Mesendoderm (in vitro differentiated cells): ENCODE measurements around the gene P4HA3.

ENCODE experiments used
- DNase-seq: peaks from one replicate; pipeline ENCODE4 v3.0.0; 2013
- H2AK5ac ChIP-seq: 2 replicates; pipeline ENCODE4 v1.6.1; 2013; ENCODE audit warnings: low read length, inconsistent platforms
- H2BK120ac ChIP-seq: 2 replicates; pipeline ENCODE4 v1.6.1; 2013; ENCODE audit warnings: low read depth, mild to moderate bottlenecking, low read length, moderate library complexity, mixed read lengths
- H2BK15ac ChIP-seq: replicated peaks from 2 replicates; pipeline ENCODE4 v1.6.1; 2013; ENCODE audit warnings: low read depth, mild to moderate bottlenecking, moderate library complexity
- H2BK5ac ChIP-seq: 2 replicates; pipeline ENCODE4 v1.6.1; 2013; ENCODE audit warnings: low read length, inconsistent platforms
- H3K18ac ChIP-seq: 2 replicates; pipeline ENCODE4 v1.6.1; 2013; ENCODE audit warnings: mild to moderate bottlenecking, low read length, mixed read lengths
- H3K23ac ChIP-seq: one replicate; pipeline ENCODE4 v1.6.1; 2013; ENCODE audit warnings: low read length
- H3K27ac ChIP-seq: 2 replicates; pipeline ENCODE4 v1.5.1; 2013; ENCODE audit warnings: low read depth, mild to moderate bottlenecking, inconsistent platforms, low read length, moderate library complexity
- H3K27me3 ChIP-seq: 2 replicates; pipeline ENCODE4 v1.6.1; 2013; ENCODE audit warnings: low read length, control low read depth, mild to moderate bottlenecking, inconsistent platforms; ENCODE audit not compliant: insufficient read depth, poor library complexity
- H3K36me3 ChIP-seq: 2 replicates; pipeline ENCODE4 v1.6.1; 2013; ENCODE audit warnings: low read length, inconsistent platforms; ENCODE audit not compliant: control insufficient read depth, insufficient read depth
- H3K4ac ChIP-seq: one replicate; pipeline ENCODE4 v1.6.1; 2013; ENCODE audit warnings: low read depth, mild to moderate bottlenecking, low read length, moderate library complexity
- H3K4me1 ChIP-seq: 2 replicates; pipeline ENCODE4 v1.6.1; 2013; ENCODE audit warnings: low read depth, low read length, inconsistent platforms; ENCODE audit not compliant: control insufficient read depth
- H3K4me2 ChIP-seq: 2 replicates; pipeline ENCODE4 v1.6.1; 2013; ENCODE audit warnings: low read length
- H3K4me3 ChIP-seq: 2 replicates; pipeline ENCODE4 v1.5.1; 2013; ENCODE audit warnings: mild to moderate bottlenecking, low read length
- H3K56ac ChIP-seq: one replicate; pipeline ENCODE4 v1.6.1; 2013; ENCODE audit warnings: low read length
- H3K79me1 ChIP-seq: 2 replicates; pipeline ENCODE4 v1.6.1; 2013; ENCODE audit warnings: low read length, inconsistent platforms
- H3K79me2 ChIP-seq: 2 replicates; pipeline ENCODE4 v1.6.1; 2013; ENCODE audit warnings: mild to moderate bottlenecking, low read length; ENCODE audit not compliant: control insufficient read depth, insufficient read depth
- H3K9ac ChIP-seq: 2 replicates; pipeline ENCODE4 v1.6.1; 2013; ENCODE audit warnings: low read length, inconsistent platforms
- H4K5ac ChIP-seq: one replicate; pipeline ENCODE4 v1.6.1; 2013; ENCODE audit warnings: low read length
- H4K8ac ChIP-seq: one replicate; pipeline ENCODE4 v1.6.1; 2013; ENCODE audit warnings: low read depth, mild to moderate bottlenecking, control low read depth, low read length, moderate library complexity
- WGBS: extraction: QIAGEN DNeasy Blood & Tissue Kit; methylation state at CpG from one replicate; pipeline ENCODE4 v1.1.7; 2013; ENCODE audit warnings: low lambda C conversion rate, missing lambda C conversion rate; ENCODE audit not compliant: insufficient coverage; ENCODE audit errors: extremely low coverage; 5-methylcytosine and 5-hydroxymethylcytosine counted together

The P4HA3 gene

GRCh38 chr11:74280494-74280893 lies 30.9 kb downstream of the P4HA3 start:
- Histone ChIP-seq H3K79me1 (no peaks in the 10 kb centered on the region), H3K18ac (no peak overlapping the region), H2BK15ac (no peak overlapping the region), H3K36me3 (no peaks in the 10 kb centered on the region), H3K27me3 (no peaks in the 10 kb centered on the region), H4K5ac (no peak overlapping the region), H3K9ac (no peak overlapping the region), H3K4ac (no peak overlapping the region), H3K4me1 (no peaks in the 10 kb centered on the region), H4K8ac (no peak overlapping the region), H3K79me2 (no peaks in the 10 kb centered on the region), H3K27ac (no peak overlapping the region), H3K23ac (no peak overlapping the region), H3K4me2 (no peak overlapping the region), H2BK120ac (no peak overlapping the region), H3K4me3 (no peak overlapping the region), H3K56ac (no peak overlapping the region), H2AK5ac (no peak overlapping the region), H2BK5ac (no peak overlapping the region)
- no peak for DNase-seq

GRCh38 chr11:74279256-74279655 lies 32.2 kb downstream of the P4HA3 start:
- Histone ChIP-seq H3K56ac (no peak overlapping the region), H3K27ac (no peak overlapping the region), H3K4me2 (no peak overlapping the region), H3K27me3 (no peaks in the 10 kb centered on the region), H3K18ac (no peak overlapping the region), H3K36me3 (no peaks in the 10 kb centered on the region), H3K4me3 (no peak overlapping the region), H2BK15ac (no peak overlapping the region), H3K79me2 (no peaks in the 10 kb centered on the region), H3K4me1 (no peaks in the 10 kb centered on the region), H2BK5ac (no peak overlapping the region), H3K79me1 (no peaks in the 10 kb centered on the region), H4K5ac (no peak overlapping the region), H2AK5ac (no peak overlapping the region), H3K9ac (no peak overlapping the region), H2BK120ac (no peak overlapping the region), H3K4ac (no peak overlapping the region), H4K8ac (no peak overlapping the region), H3K23ac (no peak overlapping the region)
- WGBS = no CpG with 5 or more reads among the region's 5 CpGs
- no peak for DNase-seq

DNA sequence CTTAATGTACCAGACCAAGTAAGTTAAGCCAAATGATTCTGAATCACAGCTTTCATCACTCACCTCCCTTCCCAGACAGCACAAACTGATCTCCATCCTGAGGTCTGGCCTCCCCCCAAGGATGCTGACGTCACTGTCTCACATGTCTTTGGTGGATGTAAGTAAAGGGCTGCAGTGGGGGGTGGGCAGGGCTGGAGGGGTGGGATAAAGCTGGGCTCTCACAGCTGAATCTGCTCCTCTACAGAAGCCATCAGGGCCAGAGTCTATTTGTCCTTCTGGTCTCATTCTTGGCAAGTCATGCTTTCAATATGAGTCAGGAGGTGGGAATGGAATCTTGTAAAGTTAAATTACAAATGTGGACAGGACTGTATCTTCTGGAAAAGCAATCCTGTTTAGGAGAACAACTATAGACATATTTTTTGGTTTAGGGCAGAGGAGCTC lies 32.7 kb downstream of the P4HA3 start:
- Histone ChIP-seq H2BK120ac (no peak overlapping the region), H3K4me1 (no peaks in the 10 kb centered on the region), H3K79me1 (no peaks in the 10 kb centered on the region), H3K23ac (no peak overlapping the region), H3K4ac (no peak overlapping the region), H3K9ac (no peak overlapping the region), H3K79me2 (no peaks in the 10 kb centered on the region), H4K5ac (no peak overlapping the region), H2BK5ac (no peak overlapping the region), H3K36me3 (no peaks in the 10 kb centered on the region), H3K4me3 (no peak overlapping the region), H4K8ac (no peak overlapping the region), H3K27me3 (no peaks in the 10 kb centered on the region), H2AK5ac (no peak overlapping the region), H2BK15ac (no peak overlapping the region), H3K56ac (no peak overlapping the region), H3K18ac (no peak overlapping the region), H3K27ac (no peak overlapping the region), H3K4me2 (no peak overlapping the region)
- WGBS = no CpG with 5 or more reads among the region's 1 CpG
- peak; percentile 22 for DNase-seq

GRCh38 chr11:74278103-74278502 lies 33.3 kb downstream of the P4HA3 start:
- no peak overlapping the region for H3K9ac ChIP-seq
- no peak overlapping the region for H3K27ac ChIP-seq
- no peak overlapping the region for H3K4me3 ChIP-seq
- no peak overlapping the region for H2BK15ac ChIP-seq
- H3K79me2 ChIP-seq = no peaks in the 10 kb centered on the region
- no peak for DNase-seq
- H3K56ac ChIP-seq = no peak overlapping the region
- H3K36me3 ChIP-seq = no peaks in the 10 kb centered on the region
- H3K4me2 ChIP-seq = no peak overlapping the region
- H3K4ac ChIP-seq = no peak overlapping the region
- H2BK5ac ChIP-seq = no peak overlapping the region
- no peaks in the 10 kb centered on the region for H3K4me1 ChIP-seq
- no peak overlapping the region for H3K18ac ChIP-seq
- no peaks in the 10 kb centered on the region for H3K27me3 ChIP-seq
- no peak overlapping the region for H3K23ac ChIP-seq
- no peak overlapping the region for H4K5ac ChIP-seq
- no peaks in the 10 kb centered on the region for H3K79me1 ChIP-seq
- H4K8ac ChIP-seq = no peak overlapping the region
- H2BK120ac ChIP-seq = no peak overlapping the region
- no peak overlapping the region for H2AK5ac ChIP-seq
- WGBS = no CpG with 5 or more reads among the region's 2 CpGs

DNA sequence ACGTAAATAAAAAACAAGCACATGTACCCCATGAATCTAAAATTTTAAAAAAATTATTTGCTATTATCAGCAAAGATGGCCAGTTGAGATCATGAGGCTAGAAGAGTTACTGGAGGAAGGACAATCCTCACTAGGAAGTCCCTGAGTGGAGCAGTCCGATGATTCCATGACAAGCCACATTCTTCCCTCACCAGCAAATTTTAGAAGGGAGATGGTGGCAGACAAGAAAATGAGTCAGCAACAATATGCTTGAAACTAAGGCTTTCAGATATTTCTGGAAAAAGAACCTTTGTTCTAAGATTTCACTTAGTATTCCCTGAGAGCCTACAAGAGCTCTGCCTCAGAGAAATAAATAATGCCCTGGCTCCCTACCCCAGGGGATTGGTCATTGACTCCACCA lies 34.9 kb downstream of the P4HA3 start:
- WGBS = no CpG with 5 or more reads among the region's 2 CpGs
- Histone ChIP-seq H3K4me3 (no peak overlapping the region), H3K23ac (no peak overlapping the region), H3K4me1 (no peaks in the 10 kb centered on the region), H2BK120ac (no peak overlapping the region), H3K4me2 (no peak overlapping the region), H3K36me3 (no peaks in the 10 kb centered on the region), H3K9ac (no peak overlapping the region), H4K5ac (no peak overlapping the region), H2BK5ac (no peak overlapping the region), H3K79me1 (no peaks in the 10 kb centered on the region), H3K56ac (no peak overlapping the region), H2BK15ac (no peak overlapping the region), H2AK5ac (no peak overlapping the region), H3K27me3 (no peaks in the 10 kb centered on the region), H3K4ac (no peak overlapping the region), H3K27ac (no peak overlapping the region), H3K18ac (no peak overlapping the region), H3K79me2 (no peaks in the 10 kb centered on the region), H4K8ac (no peak overlapping the region)
- DNase-seq = peak; percentile 8

- DNase-seq = no peak
- no peaks in the 10 kb centered on the region for H3K79me2 ChIP-seq
- H3K27ac ChIP-seq = no peak overlapping the region
- H2AK5ac ChIP-seq = no peak overlapping the region
- H3K18ac ChIP-seq = no peak overlapping the region
- no peak overlapping the region for H3K23ac ChIP-seq
- no peak overlapping the region for H3K4ac ChIP-seq
- H3K4me2 ChIP-seq = no peak overlapping the region
- H3K27me3 ChIP-seq = no peaks in the 10 kb centered on the region
- no peak overlapping the region for H3K56ac ChIP-seq
- H3K79me1 ChIP-seq = no peaks in the 10 kb centered on the region
- H3K4me1 ChIP-seq = no peaks in the 10 kb centered on the region
- no CpG with 5 or more reads among the region's 4 CpGs for WGBS
- H2BK120ac ChIP-seq = no peak overlapping the region
- H3K4me3 ChIP-seq = no peak overlapping the region
- no peak overlapping the region for H2BK15ac ChIP-seq
- no peak overlapping the region for H3K9ac ChIP-seq
- H2BK5ac ChIP-seq = no peak overlapping the region
- H4K5ac ChIP-seq = no peak overlapping the region
- H4K8ac ChIP-seq = no peak overlapping the region
- H3K36me3 ChIP-seq = no peaks in the 10 kb centered on the region
Measured at GRCh38 chr11:74272276-74272675, 39.2 kb downstream of the P4HA3 start.
